B cell (primary cell): ENCODE measurements around the gene ROR2.

ENCODE experiments used
- CTCF ChIP-seq: fragments of 200-600 bp; IDR thresholded peaks from one replicate; pipeline ENCODE4 v1.8.0; 2022; ENCODE audit warnings: antibody characterized with exemption, mild to moderate bottlenecking
- EZH2 ChIP-seq: IDR thresholded peaks from 2 replicates; pipeline ENCODE4 v1.6.1; 2012; ENCODE audit warnings: borderline replicate concordance, low read depth, mild to moderate bottlenecking, moderate library complexity, low read length; ENCODE audit not compliant: insufficient read depth, poor library complexity, severe bottlenecking

GRCh38 chr9:91913986-91914385 is 36.0 kb downstream of the ROR2 start:
- TF ChIP-seq CTCF (no peak), EZH2 (no peak)
